Mesothelial cell of epicardium (in vitro differentiated cells): ENCODE results near the gene CD247. TPM values are rescaled to one million over a fixed set of nuclear protein-coding genes. Genes with fewer than 3 reads are reported as not detected.

Source experiments
- DNase-seq, 2 experiments: peaks; one replicate each; pipeline ENCODE4 v3.0.0; 2021; ENCODE audit warnings: low spot score in 2 of 2; ENCODE audit not compliant: unreplicated experiment in 2 of 2
- H3K27ac Mint-ChIP-seq: 2 replicates; pipeline ENCODE4 v1.8.0; 2021; ENCODE audit warnings: mixed read lengths
- H3K27me3 Mint-ChIP-seq: 2 replicates; pipeline ENCODE4 v1.8.0; 2021; ENCODE audit warnings: low read depth, mixed read lengths
- H3K36me3 Mint-ChIP-seq: 2 replicates; pipeline ENCODE4 v1.8.0; 2021; ENCODE audit warnings: mixed read lengths
- H3K4me1 Mint-ChIP-seq: 2 replicates; pipeline ENCODE4 v1.8.0; 2021; ENCODE audit warnings: mixed read lengths
- H3K4me3 Mint-ChIP-seq: 2 replicates; pipeline ENCODE4 v1.8.0; 2021; ENCODE audit warnings: mild to moderate bottlenecking, moderate library complexity, mixed read lengths
- H3K9me3 Mint-ChIP-seq: 2 replicates; pipeline ENCODE4 v1.8.0; 2021; ENCODE audit warnings: mixed read lengths
- CTCF ChIP-seq: fragments of 200-600 bp; sonication (generic); IDR thresholded peaks from one replicate; pipeline ENCODE4 v1.5.0; 2021; ENCODE audit warnings: antibody characterized with exemption; ENCODE audit not compliant: unreplicated experiment
- total RNA-seq: library from RNA; stranded (reverse); gene quantifications from 3 replicates; pipeline ENCODE4 v1.2.1, GENCODE V29; 2021

The CD247 gene
- total RNA-seq, 1 donor from 2014 or later: 0.13 TPM

- Mint-ChIP-seq H3K36me3 (peaks cover 3% of the 10 kb centered on the region), H3K4me3 (no peak overlapping the region), H3K27ac (peak overlapping the region; percentile 30), H3K4me1 (no peaks in the 10 kb centered on the region), H3K27me3 (no peaks in the 10 kb centered on the region), H3K9me3 (no peaks in the 10 kb centered on the region)
- no peak for TF ChIP-seq CTCF
- DNase-seq: no peak
Measured at GRCh38 chr1:167541003-167541402, 22.7 kb upstream of the CD247 start.

GRCh38 chr1:167538657-167539056, 20.3 kb upstream of the CD247 start:
- no peak for TF ChIP-seq CTCF
- H3K27ac Mint-ChIP-seq: no peak overlapping the region
- H3K36me3 Mint-ChIP-seq: no peaks in the 10 kb centered on the region
- peaks cover 4% of the 10 kb centered on the region for H3K4me1 Mint-ChIP-seq
- no peak overlapping the region for H3K4me3 Mint-ChIP-seq
- DNase-seq: no peak
- H3K9me3 Mint-ChIP-seq: no peaks in the 10 kb centered on the region
- no peaks in the 10 kb centered on the region for H3K27me3 Mint-ChIP-seq

GRCh38 chr1:167533851-167534300, 15.5 kb upstream of the CD247 start:
- peak; percentile 34 to 84 for DNase-seq
- Mint-ChIP-seq H3K36me3 (no peaks in the 10 kb centered on the region), H3K27me3 (no peaks in the 10 kb centered on the region), H3K27ac (no peak overlapping the region), H3K9me3 (no peaks in the 10 kb centered on the region), H3K4me1 (peaks cover 6% of the 10 kb centered on the region), H3K4me3 (no peak overlapping the region)
- peak; percentile 81 for TF ChIP-seq CTCF

- H3K9me3 Mint-ChIP-seq: no peaks in the 10 kb centered on the region
- H3K27me3 Mint-ChIP-seq: no peaks in the 10 kb centered on the region
- no peak for DNase-seq
Measured at GRCh38 chr1:167532964-167533824, 14.9 kb upstream of the CD247 start.

GRCh38 chr1:167532375-167532774, 14.0 kb upstream of the CD247 start:
- no peaks in the 10 kb centered on the region for H3K27me3 Mint-ChIP-seq
- H3K4me1 Mint-ChIP-seq: peaks cover 6% of the 10 kb centered on the region
- H3K9me3 Mint-ChIP-seq: no peaks in the 10 kb centered on the region
- no peak overlapping the region for H3K4me3 Mint-ChIP-seq
- DNase-seq: no peak
- H3K36me3 Mint-ChIP-seq: no peaks in the 10 kb centered on the region
- H3K27ac Mint-ChIP-seq: no peak overlapping the region
- TF ChIP-seq CTCF: no peak

More at GRCh38 chr1:167532964-167533824, 14.9 kb upstream of the CD247 start:
- no peak for TF ChIP-seq CTCF
- Mint-ChIP-seq H3K4me1 (peaks cover 6% of the 10 kb centered on the region), H3K27ac (no peak overlapping the region), H3K4me3 (no peak overlapping the region), H3K36me3 (no peaks in the 10 kb centered on the region)
